Mucosa of descending colon (tissue), 3 donors: ENCODE measurements around the gene EVPL. TPM values are rescaled to one million over a fixed set of nuclear protein-coding genes. Genes with fewer than 3 reads are reported as not detected.
A peak's percentile ranks its signal among the peaks of the same experiment; 100 is the strongest.
"Not testable (repeated sequence)": the region's sequence is repeated elsewhere in the genome, so short reads cannot be mapped to it uniquely, and the experiment has no call there.

ENCODE experiments used
- ATAC-seq: fragments of 200-7000 bp; cut with Tn5 transposase; one replicate; pipeline ENCODE4 v1.9.1; 2020; ENCODE audit warnings: mild to moderate bottlenecking, moderate library complexity
- DNase-seq, 3 donors: peaks; one replicate each; pipeline ENCODE4 v3.0.0-alpha.2; 2020
- H3K36me3 ChIP-seq: fragments of 200-600 bp; one replicate; pipeline ENCODE4 v1.8.0; 2021; ENCODE audit warnings: low read depth, mild to moderate bottlenecking
- H3K4me1 ChIP-seq: fragments of 200-600 bp; one replicate; pipeline ENCODE4 v1.8.0; 2021; ENCODE audit warnings: low read depth, mild to moderate bottlenecking
- H3K4me3 ChIP-seq: fragments of 200-600 bp; one replicate; pipeline ENCODE4 v1.8.0; 2021; ENCODE audit warnings: mild to moderate bottlenecking
- H3K9me3 ChIP-seq: fragments of 200-600 bp; one replicate; pipeline ENCODE4 v1.8.0; 2021; ENCODE audit warnings: mild to moderate bottlenecking
- intact Hi-C, 2 donors: fragments of 100-400 bp; cut with DNase I in 1 of 2; cut with micrococcal nuclease in 1 of 2; formaldehyde crosslinking; loops; one replicate each; pipeline versions ENCODE4 v1.11.0 to v1.11.1; 2022; cut with DNase I, micrococcal nuclease
- total RNA-seq, 3 donors: library from RNA; stranded (reverse); fragmentation: NEBNext Ultra II Directional in 2 of 3; extraction: Animal tissue kit (Norgen Biotek cat#: 25700) in 2 of 3; gene quantifications; one replicate each; pipeline versions ENCODE4 v1.2.1 to v1.2.4, GENCODE V29; 2021 to 2023
- TF ChIP-seq, protein P1 (sequence below): fragments of 200-600 bp; IDR thresholded peaks from one replicate; pipeline ENCODE4 v1.8.0; 2022; ENCODE audit warnings: antibody characterized with exemption, mild to moderate bottlenecking
- donor health status: DM: no; HTN: no; CAD: no; lungs with moderate emphysema.
- donor health status: DM: no; HTN: no; CAD: no.
- donor health status: DM: no; HTN: yes; CAD: no.

The EVPL gene
- total RNA-seq, 3 donors from 2014 or later: 13.3 to 22.6 (median 16.3) TPM

- Histone ChIP-seq H3K9me3 (no peaks in the 10 kb centered on the region), H3K36me3 (no peaks in the 10 kb centered on the region), H3K4me1 (peaks cover 39% of the 10 kb centered on the region), H3K4me3 (no peak overlapping the region)
- intact Hi-C loops: no loop called here
- ATAC-seq: peak; percentile 43
- DNase-seq: peak in 1 of 3 donors; percentile 51
- TF ChIP-seq, protein P1, sequence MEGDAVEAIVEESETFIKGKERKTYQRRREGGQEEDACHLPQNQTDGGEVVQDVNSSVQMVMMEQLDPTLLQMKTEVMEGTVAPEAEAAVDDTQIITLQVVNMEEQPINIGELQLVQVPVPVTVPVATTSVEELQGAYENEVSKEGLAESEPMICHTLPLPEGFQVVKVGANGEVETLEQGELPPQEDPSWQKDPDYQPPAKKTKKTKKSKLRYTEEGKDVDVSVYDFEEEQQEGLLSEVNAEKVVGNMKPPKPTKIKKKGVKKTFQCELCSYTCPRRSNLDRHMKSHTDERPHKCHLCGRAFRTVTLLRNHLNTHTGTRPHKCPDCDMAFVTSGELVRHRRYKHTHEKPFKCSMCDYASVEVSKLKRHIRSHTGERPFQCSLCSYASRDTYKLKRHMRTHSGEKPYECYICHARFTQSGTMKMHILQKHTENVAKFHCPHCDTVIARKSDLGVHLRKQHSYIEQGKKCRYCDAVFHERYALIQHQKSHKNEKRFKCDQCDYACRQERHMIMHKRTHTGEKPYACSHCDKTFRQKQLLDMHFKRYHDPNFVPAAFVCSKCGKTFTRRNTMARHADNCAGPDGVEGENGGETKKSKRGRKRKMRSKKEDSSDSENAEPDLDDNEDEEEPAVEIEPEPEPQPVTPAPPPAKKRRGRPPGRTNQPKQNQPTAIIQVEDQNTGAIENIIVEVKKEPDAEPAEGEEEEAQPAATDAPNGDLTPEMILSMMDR: no peak
Observed at GRCh38 chr17:75976175-75976848, 50.8 kb downstream of the EVPL start.

- H3K4me1 ChIP-seq: peaks cover 36% of the 10 kb centered on the region
- no peak for ATAC-seq
- DNase-seq: no peak
- TF ChIP-seq, protein P1: no peak
- no peak overlapping the region for H3K4me3 ChIP-seq
- no peaks in the 10 kb centered on the region for H3K9me3 ChIP-seq
- intact Hi-C loops: no loop called here
- no peaks in the 10 kb centered on the region for H3K36me3 ChIP-seq
Observed at GRCh38 chr17:75975757-75976174, 51.3 kb downstream of the EVPL start.

DNA sequence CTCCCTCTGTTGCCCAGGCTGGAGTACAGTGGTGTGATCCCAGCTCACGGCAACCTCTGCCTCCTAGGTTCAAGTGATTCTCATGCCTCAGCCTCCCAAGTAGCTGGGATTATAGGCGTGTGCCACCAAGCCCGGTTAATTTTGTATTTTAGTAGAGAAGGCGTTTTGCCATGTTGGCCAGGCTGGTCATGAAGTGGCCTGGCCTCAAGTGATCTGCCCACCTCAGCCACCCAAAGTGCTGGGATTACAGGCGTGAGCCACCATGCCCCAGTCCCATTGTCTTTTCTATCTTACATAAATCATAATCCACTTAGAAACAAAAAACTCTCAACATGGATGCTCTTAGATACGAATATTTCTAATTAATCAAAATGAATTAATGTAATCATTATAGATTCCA, 51.9 kb downstream of the EVPL start:
- ATAC-seq, H3K4me3 ChIP-seq, intact Hi-C loops: not testable (repeated sequence)

GRCh38 chr17:75970626-75971025, 56.5 kb downstream of the EVPL start:
- Histone ChIP-seq H3K9me3 (no peaks in the 10 kb centered on the region), H3K4me3 (no peak overlapping the region), H3K36me3 (peaks cover 4% of the 10 kb centered on the region), H3K4me1 (peaks cover 5% of the 10 kb centered on the region)
- intact Hi-C loops: no loop called here
- no peak for ATAC-seq
- no peak for DNase-seq
- TF ChIP-seq, protein P1: no peak

More for the DNA sequence above, 51.9 kb downstream of the EVPL start:
- peaks cover 30% of the 10 kb centered on the region for H3K4me1 ChIP-seq
- not testable (repeated sequence) for H3K9me3 ChIP-seq, DNase-seq, H3K36me3 ChIP-seq

- TF ChIP-seq, protein P1: no peak
- DNase-seq (no peak), ATAC-seq (peak; percentile 9)
- Histone ChIP-seq H3K36me3 (peaks cover 4% of the 10 kb centered on the region), H3K4me1 (no peaks in the 10 kb centered on the region), H3K4me3 (no peak overlapping the region), H3K9me3 (no peaks in the 10 kb centered on the region)
- intact Hi-C loops: no loop called here
Observed at GRCh38 chr17:75970011-75970523, 57.0 kb downstream of the EVPL start.

DNA sequence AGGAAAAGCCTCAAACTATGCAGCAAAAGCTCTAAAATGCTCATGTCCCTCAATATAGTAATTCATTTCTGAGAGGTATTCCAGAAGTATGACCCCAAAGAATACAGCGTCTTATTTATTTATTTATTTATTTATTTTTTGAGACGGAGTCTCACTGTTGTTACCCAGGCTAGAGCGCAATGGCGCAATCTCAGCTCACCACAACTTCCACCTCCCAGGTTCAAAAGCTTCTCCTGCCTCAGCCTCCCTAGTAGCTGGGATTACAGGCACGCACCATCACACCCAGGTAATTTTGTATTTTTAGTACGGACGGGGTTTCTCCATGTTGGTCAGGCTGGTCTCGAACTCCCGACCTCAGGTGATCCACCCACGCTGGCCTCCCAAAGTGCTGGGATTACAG, 58.1 kb downstream of the EVPL start:
- H3K4me3 ChIP-seq, H3K9me3 ChIP-seq, H3K4me1 ChIP-seq, ATAC-seq, DNase-seq, intact Hi-C loops, H3K36me3 ChIP-seq: not testable (repeated sequence)
